HG03066 (cell line): ENCODE measurements around the gene CCNG2.
"Not testable (repeated sequence)": the region's sequence is repeated elsewhere in the genome, so short reads cannot be mapped to it uniquely, and the experiment has no call there.

ENCODE experiments used
- ATAC-seq: cut with Tn5 transposase; IDR thresholded peaks from one replicate; pipeline ENCODE4 v1.9.1; 2021; ENCODE audit warnings: low read depth; ENCODE audit not compliant: unreplicated experiment

The CCNG2 gene

DNA sequence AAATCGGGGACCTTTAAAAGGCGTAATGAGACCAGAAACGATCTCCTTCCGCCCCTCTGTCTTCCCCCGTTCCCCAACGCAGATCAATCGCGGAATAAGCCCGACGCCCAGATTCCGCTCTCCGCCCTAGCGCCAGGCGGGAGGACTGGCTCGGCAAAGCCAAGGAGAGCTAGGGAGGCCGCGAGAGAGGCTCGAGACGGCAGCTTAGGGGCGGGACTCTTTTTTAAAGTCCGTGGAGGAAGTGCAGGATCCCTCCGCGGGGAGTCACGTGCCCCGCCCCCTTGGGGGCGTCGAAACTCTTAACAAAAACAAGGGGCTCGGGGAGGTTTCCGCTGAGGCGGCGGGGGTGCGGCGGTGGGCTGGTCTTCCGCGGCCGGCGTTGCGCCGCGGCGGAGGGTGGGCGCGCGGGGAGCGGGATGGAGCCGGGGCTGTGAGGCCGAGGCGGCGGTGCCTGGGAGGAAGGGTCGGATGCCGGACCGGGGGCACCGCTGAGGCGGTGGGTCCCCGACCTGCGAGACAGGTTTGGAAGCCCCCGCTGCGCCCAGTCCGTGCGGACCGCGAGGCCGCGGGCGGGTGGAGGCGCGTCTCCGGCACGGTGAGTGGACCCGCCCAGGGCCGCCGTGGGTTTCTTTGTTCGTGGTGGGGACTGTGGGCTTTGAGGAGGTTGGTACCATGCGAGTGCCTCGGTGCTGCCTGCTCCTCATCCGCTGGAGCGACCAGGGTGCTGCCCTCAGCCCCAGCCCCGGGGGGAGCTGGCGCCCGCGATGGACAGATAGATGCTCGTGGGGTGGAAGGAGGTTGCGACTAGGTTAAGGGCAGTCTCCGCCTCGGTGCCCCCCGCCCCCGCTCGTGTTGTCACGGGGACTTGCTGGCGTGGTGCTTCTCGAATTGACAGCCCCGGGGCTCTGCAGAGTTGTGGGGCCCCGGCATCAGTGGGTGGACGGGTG is at the start of gene CCNG2:
Gene CCNG2, plus strand, starts transcription at position 296 of the 947 bp plus-strand sequence. CDS start 1,326 bp downstream, outside the sequence.
- peak; percentile 24 for ATAC-seq

DNA sequence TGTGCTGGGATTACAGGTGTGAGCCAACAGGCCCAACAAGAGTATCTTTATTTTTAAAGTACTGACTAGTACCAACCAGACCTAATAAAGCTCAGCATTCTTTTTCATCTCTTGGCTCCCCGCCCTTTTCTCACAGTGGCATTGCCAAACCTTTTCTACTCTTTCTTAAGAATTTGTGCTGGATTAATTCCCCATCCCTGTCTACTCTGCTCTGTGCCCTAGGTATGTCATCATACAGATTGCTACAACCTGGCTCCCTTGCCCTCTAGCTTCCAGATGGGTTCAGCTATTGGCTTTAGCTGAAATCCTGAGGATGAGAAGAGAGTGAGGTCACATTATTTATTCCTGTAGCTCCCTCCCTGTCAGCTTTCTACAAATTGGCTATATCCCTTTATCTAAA is 46.3 kb upstream of the CCNG2 start:
- ATAC-seq = no peak

GRCh38 chr4:77113069-77113468 is 43.9 kb upstream of the CCNG2 start:
- ATAC-seq = no peak

DNA sequence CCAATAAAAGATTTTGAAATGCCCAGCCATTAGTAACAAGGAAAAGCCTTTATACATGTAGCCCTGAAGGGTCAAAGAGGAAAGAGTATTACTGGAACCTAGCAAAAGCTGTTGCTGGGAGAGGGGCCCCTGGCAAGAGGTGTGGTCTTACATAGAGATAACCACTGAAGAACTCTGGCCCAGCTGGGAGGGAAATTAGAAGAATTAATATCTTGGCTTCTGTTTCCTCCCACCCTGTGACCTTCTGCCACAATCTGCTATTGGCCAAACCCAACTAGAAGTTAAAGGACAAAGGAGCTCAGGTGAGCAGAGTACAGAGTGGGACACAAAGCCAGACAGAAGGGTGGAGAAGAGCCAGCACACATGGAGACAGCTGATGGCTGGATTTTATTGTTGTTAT is 39.3 kb upstream of the CCNG2 start:
- ATAC-seq = no peak

DNA sequence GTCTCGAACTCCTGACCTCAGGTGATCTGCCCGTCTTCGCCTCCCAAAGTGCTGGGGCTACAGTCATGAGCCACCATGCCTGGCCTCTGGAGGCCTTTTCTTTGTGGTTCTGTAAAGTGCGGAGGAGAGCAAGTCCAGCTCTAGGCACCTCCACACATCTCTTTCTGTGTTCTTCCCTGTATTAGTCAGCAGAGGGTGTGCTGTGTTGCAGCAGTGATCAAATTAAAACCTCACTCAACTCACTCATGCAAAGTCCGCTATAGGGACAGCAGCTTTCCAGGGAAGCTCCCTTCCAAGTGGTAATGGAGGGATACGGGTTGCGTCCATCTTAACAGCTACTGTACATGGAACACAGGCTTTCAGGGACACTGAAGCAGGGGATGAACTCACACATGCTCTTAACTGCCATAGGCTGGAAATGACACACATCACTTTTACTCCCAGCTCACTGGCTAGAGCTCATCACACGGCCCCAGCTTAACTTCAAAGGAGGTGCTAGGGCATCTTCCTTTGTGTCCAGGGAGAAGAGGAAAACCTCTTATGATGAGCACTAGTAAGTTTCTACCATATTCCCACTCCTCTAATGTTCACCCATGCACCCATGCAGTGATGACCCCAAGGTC is 36.0 kb upstream of the CCNG2 start:
- ATAC-seq = peak; percentile 63

- ATAC-seq = no peak
These were observed 35.2 kb upstream of the CCNG2 start for GRCh38 chr4:77121736-77122240.

DNA sequence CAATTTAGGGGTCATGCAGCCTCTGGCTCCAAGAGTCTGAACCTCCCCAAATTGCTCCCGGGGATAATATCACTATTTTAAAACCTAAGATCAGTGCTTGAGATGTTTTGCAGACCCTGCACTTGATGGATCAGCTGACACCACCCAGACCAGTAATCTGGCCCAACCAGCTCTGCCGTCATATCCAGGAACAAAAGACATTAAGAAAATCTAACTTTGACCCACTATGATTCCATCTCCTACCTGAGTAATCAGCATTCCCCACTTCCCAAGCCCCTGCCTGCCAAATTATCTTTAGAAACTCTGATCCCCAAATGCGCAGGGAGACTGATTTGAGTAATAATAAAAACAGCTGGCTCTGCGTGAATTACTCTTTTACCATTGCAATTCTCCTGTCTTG is 34.4 kb upstream of the CCNG2 start:
- no peak for ATAC-seq

GRCh38 chr4:77123411-77123810 is 33.6 kb upstream of the CCNG2 start:
- no peak for ATAC-seq

DNA sequence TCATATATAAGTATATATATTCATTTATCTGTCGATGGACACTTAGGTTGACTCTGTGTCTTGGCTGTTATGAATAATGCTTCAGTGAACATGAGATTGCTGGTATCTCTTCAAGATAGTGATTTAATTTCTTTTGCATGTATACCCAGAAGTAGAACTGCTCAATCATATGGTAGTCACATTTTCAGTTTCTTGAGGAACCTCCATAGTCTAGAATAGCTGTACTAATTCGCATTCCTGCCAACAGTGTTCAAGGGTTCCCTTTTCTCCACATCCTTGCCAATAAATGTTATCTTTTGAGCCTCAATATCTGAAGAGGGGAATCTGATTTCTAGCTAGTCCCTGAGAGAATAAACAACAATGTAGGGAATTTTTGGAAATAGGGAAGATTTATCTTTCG is 32.4 kb upstream of the CCNG2 start:
- no peak for ATAC-seq

DNA sequence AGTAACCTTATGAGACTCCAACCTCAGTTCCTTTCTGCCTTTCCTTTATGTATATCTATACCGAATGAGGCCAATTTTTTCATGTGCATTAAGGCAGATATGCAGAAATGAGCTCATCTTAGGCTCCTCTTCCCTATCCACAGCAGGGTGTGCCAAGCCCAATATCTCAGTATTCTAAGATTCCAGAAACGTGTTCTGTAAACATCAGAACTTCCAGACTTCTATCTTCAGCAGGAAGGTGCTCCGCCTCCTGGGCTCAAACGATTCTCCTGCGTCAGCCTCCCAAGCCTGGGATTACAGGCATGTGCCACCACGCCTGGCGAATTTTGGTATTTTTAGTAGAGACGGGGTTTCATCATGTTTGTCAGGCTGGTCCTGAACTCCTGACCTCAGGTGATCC is 31.0 kb upstream of the CCNG2 start:
- ATAC-seq = no peak

GRCh38 chr4:77126809-77127208 is 30.2 kb upstream of the CCNG2 start:
- peak; percentile 88 for ATAC-seq

DNA sequence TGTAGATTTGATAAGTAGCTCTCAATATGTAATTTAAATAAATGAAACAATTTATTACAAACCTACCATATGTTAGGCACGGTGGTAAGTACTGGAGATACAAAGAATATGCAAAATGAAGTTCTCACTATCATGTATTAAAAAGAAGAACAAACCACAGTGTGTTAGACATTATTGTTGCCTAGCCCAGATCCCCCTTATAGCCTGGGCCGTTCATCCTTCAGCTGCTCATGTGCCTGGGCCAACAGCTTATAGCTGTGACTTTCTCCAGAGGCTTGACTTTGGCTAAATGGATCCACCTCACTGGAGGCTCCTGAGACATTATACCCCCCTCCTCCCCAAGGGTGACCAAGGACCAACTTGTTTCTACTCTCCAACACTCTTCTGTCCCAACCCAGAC is 29.8 kb upstream of the CCNG2 start:
- ATAC-seq = peak; percentile 64

GRCh38 chr4:77127837-77128621 is 29.0 kb upstream of the CCNG2 start:
- no peak for ATAC-seq

DNA sequence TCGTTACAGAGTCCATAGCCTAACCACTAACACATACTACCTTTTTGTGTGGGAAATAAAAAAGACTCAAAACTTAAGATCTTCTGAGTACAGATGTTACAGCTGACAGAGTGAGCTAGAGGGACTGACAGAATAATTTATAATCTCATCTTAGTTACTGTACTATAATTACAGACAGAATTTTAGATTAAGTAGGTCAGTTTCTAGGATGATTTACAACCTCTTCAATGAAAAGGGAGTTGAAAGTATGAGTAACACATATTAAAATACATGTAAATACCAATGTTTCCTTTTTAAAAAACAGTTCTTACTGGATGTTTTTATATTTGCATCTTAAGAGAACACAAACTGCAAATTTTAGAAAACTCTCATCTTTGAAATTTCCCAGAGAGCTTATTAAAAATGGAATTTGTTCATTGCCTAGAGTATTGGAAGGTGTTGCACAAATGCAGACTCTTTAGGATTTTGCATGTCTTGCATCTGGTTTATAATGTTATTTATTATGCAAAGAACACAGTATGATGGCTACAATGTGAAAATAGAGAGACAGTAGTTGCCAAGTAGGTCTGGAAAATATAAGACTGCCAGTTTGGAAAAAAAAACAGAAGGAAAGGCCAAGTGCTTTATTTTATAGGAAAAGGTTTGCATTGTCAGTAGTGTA is 24.2 kb upstream of the CCNG2 start:
- no peak for ATAC-seq

- not testable (repeated sequence) for ATAC-seq
These were observed 19.6 kb upstream of the CCNG2 start for GRCh38 chr4:77137448-77137847.

DNA sequence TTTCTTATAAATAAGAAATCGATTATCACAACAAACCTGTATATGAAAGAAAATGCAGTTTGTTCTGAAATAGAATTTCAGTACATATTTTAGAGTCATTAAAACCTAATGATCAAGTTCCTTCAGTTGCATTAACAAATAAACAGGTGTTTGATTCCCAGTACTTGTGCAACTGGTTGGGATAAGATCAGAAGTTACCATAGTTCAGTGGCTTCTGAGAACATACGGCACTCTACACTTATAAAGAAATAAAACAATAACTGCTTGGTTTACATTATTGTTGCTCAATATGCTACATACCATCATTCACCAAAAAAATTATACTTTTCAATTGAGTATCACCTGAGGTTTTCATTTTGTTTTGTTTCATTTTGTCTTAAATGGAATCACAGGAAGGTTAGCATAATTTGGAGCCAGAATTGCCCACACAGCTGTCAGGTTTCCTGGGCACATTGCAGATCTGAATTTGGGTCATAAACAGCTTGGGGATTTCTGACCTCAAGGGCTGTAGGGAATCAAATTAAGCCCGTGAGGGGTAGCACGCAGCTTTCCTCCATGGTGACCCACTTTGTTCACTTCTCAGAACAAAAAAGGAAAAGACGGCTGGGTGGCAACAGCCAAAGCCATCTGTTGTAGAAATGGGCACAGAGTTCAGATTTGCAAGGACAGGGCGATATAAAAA is 14.9 kb upstream of the CCNG2 start:
- ATAC-seq = no peak

- ATAC-seq = no peak
These were observed 14.4 kb upstream of the CCNG2 start for GRCh38 chr4:77142646-77143028.

DNA sequence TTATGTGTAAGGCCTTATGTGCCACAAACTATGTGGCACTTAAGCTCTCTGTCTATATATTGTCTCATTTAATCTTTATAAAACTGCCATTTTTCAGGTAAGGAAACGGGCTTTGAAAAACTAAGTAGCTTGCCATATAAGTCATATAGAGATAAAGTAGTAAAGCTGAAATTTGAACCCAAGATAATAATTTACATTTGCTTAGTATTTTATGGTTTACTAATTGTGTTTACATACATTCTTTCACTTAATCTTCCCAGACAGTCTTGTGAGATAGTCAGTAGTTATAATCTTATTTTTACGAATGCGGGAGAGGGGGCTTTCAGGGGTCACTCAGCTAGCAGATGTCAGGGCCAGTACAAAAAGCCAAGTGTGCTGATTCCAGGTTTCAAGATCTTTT is 13.9 kb upstream of the CCNG2 start:
- no peak for ATAC-seq

DNA sequence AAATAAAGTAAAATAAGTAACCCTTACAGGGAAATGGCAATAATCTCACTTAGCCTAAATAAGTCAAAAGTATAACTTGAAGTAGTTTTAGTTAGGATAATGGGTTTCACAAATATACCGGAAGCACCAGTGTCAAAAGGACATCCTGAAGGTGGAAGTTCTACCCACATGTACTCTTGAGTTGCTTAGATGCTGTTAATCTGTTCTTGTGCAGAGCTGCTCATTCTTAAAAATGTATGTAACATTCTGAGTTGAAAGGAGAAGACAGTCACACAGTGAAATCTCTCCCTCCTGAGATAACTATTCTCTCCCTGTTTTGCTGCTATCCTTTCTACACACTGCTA is 11.2 kb upstream of the CCNG2 start:
- no peak for ATAC-seq
